Left ventricle myocardium inferior (tissue), 1 donor: ENCODE data around the gene SAP30L. TPM values are rescaled to one million over a fixed set of nuclear protein-coding genes. Genes with fewer than 3 reads are reported as not detected.

Experiments used
- DNase-seq: peaks from one replicate; pipeline ENCODE4 v3.0.0-alpha.2; 2020
- H3K27ac ChIP-seq: fragments of 200-600 bp; replicated peaks from 2 replicates; pipeline ENCODE4 v1.8.0; 2021
- H3K27me3 ChIP-seq: fragments of 200-600 bp; 2 replicates; pipeline ENCODE4 v1.8.0; 2021; ENCODE audit warnings: low read depth
- H3K36me3 ChIP-seq: fragments of 200-600 bp; 2 replicates; pipeline ENCODE4 v1.8.0; 2021
- H3K4me1 ChIP-seq: fragments of 200-600 bp; 2 replicates; pipeline ENCODE4 v1.8.0; 2021
- H3K4me3 ChIP-seq: fragments of 200-600 bp; 2 replicates; pipeline ENCODE4 v1.8.0; 2021; ENCODE audit warnings: mild to moderate bottlenecking, moderate library complexity
- H3K9me3 ChIP-seq: fragments of 200-600 bp; replicated peaks from 2 replicates; pipeline ENCODE4 v1.8.0; 2021
- CTCF ChIP-seq: fragments of 200-600 bp; IDR thresholded peaks from 2 replicates; pipeline ENCODE4 v1.8.0; 2021; ENCODE audit warnings: antibody characterized with exemption, mild to moderate bottlenecking, borderline replicate concordance
- intact Hi-C: fragments of 100-400 bp; cut with micrococcal nuclease; formaldehyde crosslinking; loops from one replicate; pipeline ENCODE4 v1.11.0; 2022
- total RNA-seq: library from RNA; stranded (reverse); fragmentation: NEBNext Ultra II Directional; extraction: Animal tissue kit (Norgen Biotek cat#: 25700); gene quantifications from one replicate; pipeline ENCODE4 v1.2.1, GENCODE V29; 2021
- donor health status: DM: no; HTN: yes; CAD: no; lungs with severe emphysema.

Gene SAP30L
- total RNA-seq, 1 donor from 2014 or later, result 31.3 TPM

GRCh38 chr5:154418344-154418820, 27.4 kb upstream of the SAP30L start:
- DNase-seq, result no peak
- Histone ChIP-seq H3K4me1 (no peaks in the 10 kb centered on the region), H3K36me3 (peaks cover 45% of the 10 kb centered on the region), H3K9me3 (no peaks in the 10 kb centered on the region), H3K27me3 (no peaks in the 10 kb centered on the region), H3K27ac (no peak overlapping the region), H3K4me3 (no peak overlapping the region)
- intact Hi-C loops, result no loop called here
- no peak for TF ChIP-seq CTCF

GRCh38 chr5:154419236-154419635, 26.6 kb upstream of the SAP30L start:
- TF ChIP-seq CTCF, result no peak
- Histone ChIP-seq H3K4me3 (no peak overlapping the region), H3K27ac (no peak overlapping the region), H3K27me3 (no peaks in the 10 kb centered on the region), H3K36me3 (peaks cover 45% of the 10 kb centered on the region), H3K9me3 (no peaks in the 10 kb centered on the region), H3K4me1 (no peaks in the 10 kb centered on the region)
- DNase-seq, result no peak
- intact Hi-C loops, result no loop called here

- Histone ChIP-seq H3K9me3 (no peaks in the 10 kb centered on the region), H3K27me3 (no peaks in the 10 kb centered on the region), H3K27ac (no peak overlapping the region), H3K36me3 (peaks cover 33% of the 10 kb centered on the region), H3K4me1 (no peaks in the 10 kb centered on the region), H3K4me3 (no peak overlapping the region)
- intact Hi-C loops, result no loop called here
- DNase-seq, result no peak
- peak; percentile 52 for TF ChIP-seq CTCF
Observed at GRCh38 chr5:154421868-154422267, 23.9 kb upstream of the SAP30L start.

- no peak overlapping the region for H3K27ac ChIP-seq
- DNase-seq, result no peak
- intact Hi-C loops, result no loop called here
- no peak for TF ChIP-seq CTCF
- no peaks in the 10 kb centered on the region for H3K27me3 ChIP-seq
- peaks cover 29% of the 10 kb centered on the region for H3K36me3 ChIP-seq
- no peak overlapping the region for H3K4me3 ChIP-seq
- no peaks in the 10 kb centered on the region for H3K4me1 ChIP-seq
- H3K9me3 ChIP-seq, result no peaks in the 10 kb centered on the region
Observed at GRCh38 chr5:154422298-154422697, 23.5 kb upstream of the SAP30L start.

- Histone ChIP-seq H3K4me3 (no peak overlapping the region), H3K9me3 (no peaks in the 10 kb centered on the region), H3K36me3 (peaks cover 5% of the 10 kb centered on the region), H3K27ac (no peak overlapping the region), H3K4me1 (no peaks in the 10 kb centered on the region), H3K27me3 (no peaks in the 10 kb centered on the region)
- TF ChIP-seq CTCF, result no peak
- intact Hi-C loops, result no loop called here
- no peak for DNase-seq
Observed at GRCh38 chr5:154428208-154428607, 17.6 kb upstream of the SAP30L start.

DNA sequence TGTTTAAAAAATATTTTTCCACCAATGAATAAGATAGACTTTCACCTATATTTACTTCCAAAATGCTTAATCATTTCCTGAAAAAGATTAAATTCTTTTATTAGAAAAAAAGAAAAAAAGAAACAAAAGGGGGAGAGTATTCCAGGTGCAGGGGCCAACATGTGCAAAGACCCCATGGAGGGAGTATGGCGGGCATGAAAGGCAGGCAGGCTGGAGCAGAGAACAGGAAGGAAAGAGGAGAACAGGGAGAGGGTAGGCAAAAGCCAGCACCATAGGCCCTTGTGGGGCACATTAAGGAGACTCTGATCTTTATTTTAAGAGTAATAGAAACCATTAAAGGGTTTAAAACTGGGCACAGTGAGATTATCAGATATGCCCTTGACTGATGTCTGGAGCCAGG, 16.5 kb upstream of the SAP30L start:
- Histone ChIP-seq H3K4me1 (no peaks in the 10 kb centered on the region), H3K4me3 (no peak overlapping the region), H3K27ac (no peak overlapping the region), H3K27me3 (no peaks in the 10 kb centered on the region), H3K9me3 (no peaks in the 10 kb centered on the region), H3K36me3 (peaks cover 5% of the 10 kb centered on the region)
- intact Hi-C loops, result no loop called here
- DNase-seq, result no peak
- TF ChIP-seq CTCF, result no peak
